ENCODE measurements around the gene KCTD10. TPM values are rescaled to one million over a fixed set of nuclear protein-coding genes. Genes with fewer than 3 reads are reported as not detected.

Gene KCTD10
- polyA plus RNA-seq, 1 of the 3 experiments (the other 2 are of a cell fraction), result 66.9 TPM

- no peaks in the 10 kb centered on the region for H4K20me1 ChIP-seq (ENCODE audit: insufficient read depth)
- no peak overlapping the region for H3K4me2 ChIP-seq
- no peaks in the 10 kb centered on the region for H3K79me2 ChIP-seq (ENCODE audit: insufficient read depth)
- no peak for DNase-seq
- no peaks in the 10 kb centered on the region for H3K4me1 ChIP-seq (ENCODE audit: control insufficient read depth in 1 of 2, insufficient read depth in 2 of 2, low read depth in 1 of 2, low read length in 1 of 2)
- peaks cover 53 to 92% of the 10 kb centered on the region in 2 experiments for H3K36me3 ChIP-seq (replicated peaks in 1 of 2; ENCODE audit: control insufficient read depth in 1 of 2, insufficient read depth in 2 of 2, low read length in 1 of 2)
- POLR2A ChIA-PET, result no interaction called here
- H3K4me3 ChIP-seq (ENCODE audit: low read depth in 2 of 2, low read length in 1 of 2), result no peak overlapping the region
- no peaks in the 10 kb centered on the region for H3K9me2 ChIP-seq
- H2AFZ ChIP-seq (ENCODE audit: low read depth), result no peak overlapping the region
- H3K27ac ChIP-seq (ENCODE audit: low read depth in 2 of 2, low read length in 1 of 2), result no peak overlapping the region
- no peaks in the 10 kb centered on the region for H3K27me3 ChIP-seq (ENCODE audit: insufficient read depth)
- no peaks in the 10 kb centered on the region for H3K9me3 ChIP-seq
- no peaks in the 10 kb centered on the region for H3F3A ChIP-seq (replicated peaks; ENCODE audit: insufficient read depth)
- 81% methylated on average over 7 of the region's 7 CpGs for WGBS (ENCODE audit: low lambda C conversion rate)
- no peak overlapping the region for H3K9ac ChIP-seq
- TF ChIP-seq, protein P1, sequence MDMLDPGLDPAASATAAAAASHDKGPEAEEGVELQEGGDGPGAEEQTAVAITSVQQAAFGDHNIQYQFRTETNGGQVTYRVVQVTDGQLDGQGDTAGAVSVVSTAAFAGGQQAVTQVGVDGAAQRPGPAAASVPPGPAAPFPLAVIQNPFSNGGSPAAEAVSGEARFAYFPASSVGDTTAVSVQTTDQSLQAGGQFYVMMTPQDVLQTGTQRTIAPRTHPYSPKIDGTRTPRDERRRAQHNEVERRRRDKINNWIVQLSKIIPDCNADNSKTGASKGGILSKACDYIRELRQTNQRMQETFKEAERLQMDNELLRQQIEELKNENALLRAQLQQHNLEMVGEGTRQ (IDR thresholded peaks at IDR 0.05; ENCODE audit: borderline replicate concordance, low read depth, low read length), result no peak
- TF ChIP-seq, protein P2, sequence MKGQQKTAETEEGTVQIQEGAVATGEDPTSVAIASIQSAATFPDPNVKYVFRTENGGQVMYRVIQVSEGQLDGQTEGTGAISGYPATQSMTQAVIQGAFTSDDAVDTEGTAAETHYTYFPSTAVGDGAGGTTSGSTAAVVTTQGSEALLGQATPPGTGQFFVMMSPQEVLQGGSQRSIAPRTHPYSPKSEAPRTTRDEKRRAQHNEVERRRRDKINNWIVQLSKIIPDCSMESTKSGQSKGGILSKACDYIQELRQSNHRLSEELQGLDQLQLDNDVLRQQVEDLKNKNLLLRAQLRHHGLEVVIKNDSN (IDR thresholded peaks at IDR 0.05; ENCODE audit: borderline replicate concordance, low read depth), result no peak
- TF ChIP-seq IRF3 (IDR thresholded peaks at IDR 0.05; ENCODE audit: low read depth, low read length), result no peak
- TF ChIP-seq, protein P3, sequence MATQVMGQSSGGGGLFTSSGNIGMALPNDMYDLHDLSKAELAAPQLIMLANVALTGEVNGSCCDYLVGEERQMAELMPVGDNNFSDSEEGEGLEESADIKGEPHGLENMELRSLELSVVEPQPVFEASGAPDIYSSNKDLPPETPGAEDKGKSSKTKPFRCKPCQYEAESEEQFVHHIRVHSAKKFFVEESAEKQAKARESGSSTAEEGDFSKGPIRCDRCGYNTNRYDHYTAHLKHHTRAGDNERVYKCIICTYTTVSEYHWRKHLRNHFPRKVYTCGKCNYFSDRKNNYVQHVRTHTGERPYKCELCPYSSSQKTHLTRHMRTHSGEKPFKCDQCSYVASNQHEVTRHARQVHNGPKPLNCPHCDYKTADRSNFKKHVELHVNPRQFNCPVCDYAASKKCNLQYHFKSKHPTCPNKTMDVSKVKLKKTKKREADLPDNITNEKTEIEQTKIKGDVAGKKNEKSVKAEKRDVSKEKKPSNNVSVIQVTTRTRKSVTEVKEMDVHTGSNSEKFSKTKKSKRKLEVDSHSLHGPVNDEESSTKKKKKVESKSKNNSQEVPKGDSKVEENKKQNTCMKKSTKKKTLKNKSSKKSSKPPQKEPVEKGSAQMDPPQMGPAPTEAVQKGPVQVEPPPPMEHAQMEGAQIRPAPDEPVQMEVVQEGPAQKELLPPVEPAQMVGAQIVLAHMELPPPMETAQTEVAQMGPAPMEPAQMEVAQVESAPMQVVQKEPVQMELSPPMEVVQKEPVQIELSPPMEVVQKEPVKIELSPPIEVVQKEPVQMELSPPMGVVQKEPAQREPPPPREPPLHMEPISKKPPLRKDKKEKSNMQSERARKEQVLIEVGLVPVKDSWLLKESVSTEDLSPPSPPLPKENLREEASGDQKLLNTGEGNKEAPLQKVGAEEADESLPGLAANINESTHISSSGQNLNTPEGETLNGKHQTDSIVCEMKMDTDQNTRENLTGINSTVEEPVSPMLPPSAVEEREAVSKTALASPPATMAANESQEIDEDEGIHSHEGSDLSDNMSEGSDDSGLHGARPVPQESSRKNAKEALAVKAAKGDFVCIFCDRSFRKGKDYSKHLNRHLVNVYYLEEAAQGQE (IDR thresholded peaks at IDR 0.05; ENCODE audit: low read depth, low read length), result no peak
- no peak for TF ChIP-seq NRF1 (IDR thresholded peaks at IDR 0.05; ENCODE audit: low read depth, low read length)
- TF ChIP-seq GATA2 (CRISPR knock-in tag; IDR thresholded peaks at IDR 0.05), result no peak
- TF ChIP-seq, protein P4, sequence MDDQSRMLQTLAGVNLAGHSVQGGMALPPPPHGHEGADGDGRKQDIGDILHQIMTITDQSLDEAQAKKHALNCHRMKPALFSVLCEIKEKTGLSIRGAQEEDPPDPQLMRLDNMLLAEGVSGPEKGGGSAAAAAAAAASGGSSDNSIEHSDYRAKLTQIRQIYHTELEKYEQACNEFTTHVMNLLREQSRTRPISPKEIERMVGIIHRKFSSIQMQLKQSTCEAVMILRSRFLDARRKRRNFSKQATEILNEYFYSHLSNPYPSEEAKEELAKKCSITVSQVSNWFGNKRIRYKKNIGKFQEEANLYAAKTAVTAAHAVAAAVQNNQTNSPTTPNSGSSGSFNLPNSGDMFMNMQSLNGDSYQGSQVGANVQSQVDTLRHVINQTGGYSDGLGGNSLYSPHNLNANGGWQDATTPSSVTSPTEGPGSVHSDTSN (IDR thresholded peaks at IDR 0.05), result no peak
- no peak for TF ChIP-seq FOXJ3 (CRISPR knock-in tag; IDR thresholded peaks at IDR 0.05)
- TF ChIP-seq RFX5 (IDR thresholded peaks at IDR 0.05; ENCODE audit: low read length), result no peak
- TF ChIP-seq EP300 (IDR thresholded peaks at IDR 0.05; ENCODE audit: borderline replicate concordance in 1 of 2, low read depth in 1 of 2, low read length in 1 of 2), result no peak
- no peak for TF ChIP-seq CTCF (IDR thresholded peaks at IDR 0.05)
- TF ChIP-seq NFIC (IDR thresholded peaks at IDR 0.05; ENCODE audit: borderline replicate concordance), result no peak
- no peak for TF ChIP-seq SIN3A (IDR thresholded peaks at IDR 0.05; ENCODE audit: borderline replicate concordance, low read depth, low read length)
- TF ChIP-seq SMC3 (IDR thresholded peaks at IDR 0.05; ENCODE audit: low read depth, low read length), result no peak
- TF ChIP-seq TCF12 (IDR thresholded peaks at IDR 0.05), result no peak
- no peak for TF ChIP-seq RCOR1 (IDR thresholded peaks at IDR 0.05; ENCODE audit: low read length)
- CTCF ChIA-PET, result no interaction called here
Observed at GRCh38 chr12:109488051-109488665, 11.1 kb upstream of the KCTD10 start.
